ENCODE results near the gene LDB1. TPM values are rescaled to one million over a fixed set of nuclear protein-coding genes. Genes with fewer than 3 reads are reported as not detected.

The LDB1 gene
- total and polyA plus RNA-seq, 2 of the 13 experiments (the other 11 are each of a cell fraction or from before 2014, with no cell fraction given), result 17.2 to 45.5 TPM

- TF ChIP-seq ZNF407 (CRISPR knock-in tag; IDR thresholded peaks at IDR 0.05; ENCODE audit: not compliant biosample characterization) (peak; percentile 16), ZNF792 (CRISPR knock-in tag; IDR thresholded peaks at IDR 0.05) (0 out of 2 replicates have a peak, but pooled peaks have one; percentile 42), THAP11 (CRISPR knock-in tag; IDR thresholded peaks at IDR 0.05) (no peak), ATF7-NPFF (CRISPR knock-in tag; IDR thresholded peaks at IDR 0.05; ENCODE audit: low read depth) (peak; percentile 28; the same call in 1 of the 2 replicates), ZNF503 (CRISPR knock-in tag; IDR thresholded peaks at IDR 0.05) (no peak), ZNF703 (CRISPR knock-in tag; IDR thresholded peaks at IDR 0.05; ENCODE audit: borderline replicate concordance) (0 out of 2 replicates have a peak, but pooled peaks have one; percentile 58), TEF (CRISPR knock-in tag; IDR thresholded peaks at IDR 0.05) (no peak), SIN3A (IDR thresholded peaks at IDR 0.05; ENCODE audit: borderline replicate concordance, low read depth, low read length) (0 out of 2 replicates have a peak, but pooled peaks have one; percentile 30), GABPB1 (CRISPR knock-in tag; IDR thresholded peaks at IDR 0.05) (peak; percentile 6; the same call in 1 of the 2 replicates), AGO2 (optimal IDR thresholded peaks at IDR 0.05; ENCODE audit: low read depth, low read length) (peak; percentile 75), PHF8 (CRISPR knock-in tag; IDR thresholded peaks at IDR 0.05) (peak; percentile 21; the same call in 1 of the 2 replicates), ZNF580 (CRISPR knock-in tag; IDR thresholded peaks at IDR 0.05; ENCODE audit: borderline replicate concordance, low read depth) (no peak), MAX (IDR thresholded peaks at IDR 0.05) (0 out of 2 replicates have a peak, but pooled peaks have one; percentile 1), MTERF4 (CRISPR knock-in tag; IDR thresholded peaks at IDR 0.05) (0 out of 2 replicates have a peak, but pooled peaks have one; percentile 2), ZFY (CRISPR knock-in tag; IDR thresholded peaks at IDR 0.05) (peak; percentile 91), NBN (conservative IDR thresholded peaks at IDR 0.05) (no peak)
Measured at GRCh38 chr10:102065561-102066398, 54.4 kb downstream of the LDB1 start (continued).
